GM20000 (cell line): ENCODE data around the gene OVAAL.

Experiments
- DNase-seq: peaks from one replicate; pipeline ENCODE4 v3.0.0; 2012; ENCODE audit warnings: low spot score
- TF ChIP-seq, protein P1 (sequence below): IDR thresholded peaks from 2 replicates; pipeline ENCODE4 v1.5.1; 2012; ENCODE audit warnings: mild to moderate bottlenecking, control low read depth; ENCODE audit errors: extremely low read depth, missing control alignments

Gene OVAAL

DNA sequence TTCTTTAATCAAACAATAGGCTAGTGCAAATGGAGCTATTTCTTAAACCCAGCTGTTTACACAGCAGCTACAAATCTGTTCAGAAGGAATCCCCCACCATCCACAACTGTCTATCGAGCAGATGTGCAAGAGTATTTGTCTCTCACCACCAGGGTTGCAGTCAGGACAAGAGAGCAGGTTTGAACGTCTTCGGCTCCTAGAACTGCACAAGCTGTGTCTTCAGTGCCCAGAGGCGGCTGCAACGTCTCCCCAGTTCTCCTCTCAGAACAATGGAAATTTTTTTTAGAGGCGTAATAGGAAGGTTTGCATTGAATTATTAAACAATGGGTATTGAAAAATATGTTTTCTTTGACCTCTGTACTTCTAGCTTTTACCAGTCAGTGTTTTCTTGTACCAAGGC lies 7.3 kb downstream of the OVAAL start:
- DNase-seq: no peak
- TF ChIP-seq, protein P1, sequence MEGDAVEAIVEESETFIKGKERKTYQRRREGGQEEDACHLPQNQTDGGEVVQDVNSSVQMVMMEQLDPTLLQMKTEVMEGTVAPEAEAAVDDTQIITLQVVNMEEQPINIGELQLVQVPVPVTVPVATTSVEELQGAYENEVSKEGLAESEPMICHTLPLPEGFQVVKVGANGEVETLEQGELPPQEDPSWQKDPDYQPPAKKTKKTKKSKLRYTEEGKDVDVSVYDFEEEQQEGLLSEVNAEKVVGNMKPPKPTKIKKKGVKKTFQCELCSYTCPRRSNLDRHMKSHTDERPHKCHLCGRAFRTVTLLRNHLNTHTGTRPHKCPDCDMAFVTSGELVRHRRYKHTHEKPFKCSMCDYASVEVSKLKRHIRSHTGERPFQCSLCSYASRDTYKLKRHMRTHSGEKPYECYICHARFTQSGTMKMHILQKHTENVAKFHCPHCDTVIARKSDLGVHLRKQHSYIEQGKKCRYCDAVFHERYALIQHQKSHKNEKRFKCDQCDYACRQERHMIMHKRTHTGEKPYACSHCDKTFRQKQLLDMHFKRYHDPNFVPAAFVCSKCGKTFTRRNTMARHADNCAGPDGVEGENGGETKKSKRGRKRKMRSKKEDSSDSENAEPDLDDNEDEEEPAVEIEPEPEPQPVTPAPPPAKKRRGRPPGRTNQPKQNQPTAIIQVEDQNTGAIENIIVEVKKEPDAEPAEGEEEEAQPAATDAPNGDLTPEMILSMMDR: no peak

DNA sequence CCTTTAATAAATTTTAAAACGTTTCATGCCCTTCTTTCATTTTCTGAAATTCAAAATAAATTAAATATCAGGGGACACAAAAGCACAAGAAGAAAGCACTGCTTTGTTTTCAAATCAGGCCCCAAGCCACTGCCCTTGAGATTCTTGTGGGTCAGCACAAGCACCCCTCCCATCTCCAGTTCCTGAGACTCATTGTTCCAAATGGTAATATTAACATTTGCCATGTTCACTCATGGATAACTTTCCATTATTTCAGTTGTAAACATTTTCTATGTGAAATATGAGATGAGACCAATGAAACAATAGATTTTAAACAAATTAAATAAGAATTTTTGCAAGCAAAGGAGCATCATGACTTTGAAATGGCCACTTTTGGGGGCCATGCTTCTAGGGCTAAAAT lies 7.7 kb downstream of the OVAAL start:
- TF ChIP-seq, protein P1: no peak
- no peak for DNase-seq

DNA sequence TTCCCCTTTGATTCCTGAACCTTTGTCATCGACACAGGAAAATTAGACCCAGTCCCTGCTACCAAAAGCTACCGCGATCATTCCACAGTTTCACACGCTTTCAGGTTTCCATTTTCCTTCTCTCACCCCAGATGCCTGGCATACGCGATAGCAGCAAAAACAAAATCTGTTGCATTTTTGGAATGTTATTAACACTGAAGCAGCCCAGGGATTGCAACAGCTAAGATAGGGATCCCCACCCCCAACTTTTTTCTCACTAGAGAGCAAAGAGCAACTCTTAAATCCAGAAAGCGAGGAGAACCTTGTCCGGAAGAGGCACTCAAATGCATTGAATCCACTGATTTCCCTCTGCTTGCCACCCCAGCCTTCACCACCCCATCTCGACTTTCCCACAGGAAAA lies 8.9 kb downstream of the OVAAL start:
- DNase-seq: no peak

DNA sequence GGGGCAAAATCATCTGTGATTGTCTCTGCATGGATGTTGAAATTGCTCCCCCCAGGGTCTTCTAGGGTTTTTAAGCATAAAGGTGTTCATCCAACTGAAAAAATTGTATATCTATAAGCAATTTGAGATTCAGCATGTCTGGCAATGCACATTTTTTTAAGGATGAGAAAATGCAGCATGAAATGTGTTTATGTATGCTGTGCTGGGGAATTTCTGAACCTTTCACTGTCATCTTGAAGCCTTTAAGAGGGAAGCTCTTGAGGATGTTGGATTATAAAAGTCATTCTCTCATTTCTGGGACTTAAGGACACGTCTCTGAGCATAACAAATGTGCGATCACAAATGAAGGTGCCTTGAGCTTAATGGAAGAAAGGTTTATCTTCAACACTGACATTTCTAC lies 9.4 kb downstream of the OVAAL start:
- DNase-seq: no peak
- TF ChIP-seq, protein P1: no peak

More for the DNA sequence above, 8.9 kb downstream of the OVAAL start:
- TF ChIP-seq, protein P1: no peak

DNA sequence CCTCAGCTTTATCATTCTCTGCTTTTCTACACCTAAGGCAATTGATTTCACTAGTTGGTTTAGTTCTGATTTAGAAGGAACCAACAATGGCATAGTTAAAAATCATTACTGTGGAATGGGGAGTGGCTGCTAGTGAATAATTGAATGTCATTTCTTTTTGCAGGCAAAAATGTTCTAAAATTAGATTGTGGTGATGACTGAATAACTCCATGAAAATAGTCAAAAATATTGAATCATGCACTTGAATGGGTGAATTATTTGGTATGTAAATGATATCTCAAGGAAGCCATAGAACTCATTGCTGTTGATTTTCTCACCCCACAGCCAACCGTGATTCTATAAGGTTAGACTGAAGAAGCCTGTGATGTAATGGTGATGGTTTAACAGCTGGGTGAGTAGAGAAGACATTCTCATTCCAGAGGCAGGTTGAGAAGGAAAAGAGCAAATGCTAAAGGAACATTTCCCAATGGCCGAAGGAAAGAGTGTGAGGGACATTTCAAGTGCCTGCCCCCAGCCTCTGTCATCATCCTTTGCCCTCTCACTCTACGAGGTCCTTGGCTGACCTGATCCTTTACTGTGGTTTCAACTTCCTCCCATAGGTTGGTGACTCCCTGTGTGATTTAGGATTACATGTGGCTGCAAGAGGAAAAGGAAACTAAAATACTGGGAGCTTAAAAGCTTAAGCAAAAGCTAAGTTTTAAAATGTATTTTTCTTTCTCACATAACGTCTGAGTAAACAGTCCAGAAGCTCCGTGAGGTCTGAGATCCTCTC lies 12.5 kb downstream of the OVAAL start:
- DNase-seq: no peak
- TF ChIP-seq, protein P1: no peak

DNA sequence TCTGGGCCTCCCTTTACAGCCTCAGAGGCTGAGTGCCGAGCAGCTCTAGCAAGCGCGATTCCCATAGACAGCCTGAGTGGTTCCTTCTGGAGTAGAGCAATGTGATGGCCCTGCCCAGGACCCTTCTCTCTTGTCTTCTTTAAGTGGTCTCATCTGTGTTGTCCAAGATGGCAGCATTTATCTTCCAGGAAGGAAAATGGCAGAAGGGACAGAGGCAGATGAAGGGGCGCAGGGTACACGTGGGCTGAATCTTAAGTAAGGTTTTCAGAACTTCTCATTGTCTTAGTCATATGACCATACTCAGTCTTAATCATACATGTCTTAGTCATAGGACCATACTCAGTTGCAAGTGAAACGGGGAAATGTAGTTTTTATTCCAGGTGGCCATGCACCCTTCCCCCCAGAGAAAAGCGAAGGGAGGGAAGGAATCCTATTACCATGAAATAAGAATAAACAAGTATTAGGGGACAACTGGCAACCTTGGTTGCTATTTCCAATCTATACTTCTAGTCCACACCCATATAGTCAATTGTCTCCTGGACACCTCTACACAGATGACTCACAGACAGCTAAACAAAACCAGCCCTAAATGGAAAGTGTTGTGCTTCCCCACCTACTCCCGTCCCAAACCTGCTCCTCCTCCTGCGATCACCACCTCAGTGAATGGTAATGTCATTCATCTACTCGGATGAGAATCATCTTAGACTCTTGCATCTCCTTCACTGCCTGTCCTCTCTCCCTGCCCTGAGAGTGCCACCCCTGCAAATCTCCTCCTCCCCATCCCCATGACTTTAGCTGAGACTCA lies 13.3 kb downstream of the OVAAL start:
- TF ChIP-seq, protein P1: no peak
- DNase-seq: no peak

DNA sequence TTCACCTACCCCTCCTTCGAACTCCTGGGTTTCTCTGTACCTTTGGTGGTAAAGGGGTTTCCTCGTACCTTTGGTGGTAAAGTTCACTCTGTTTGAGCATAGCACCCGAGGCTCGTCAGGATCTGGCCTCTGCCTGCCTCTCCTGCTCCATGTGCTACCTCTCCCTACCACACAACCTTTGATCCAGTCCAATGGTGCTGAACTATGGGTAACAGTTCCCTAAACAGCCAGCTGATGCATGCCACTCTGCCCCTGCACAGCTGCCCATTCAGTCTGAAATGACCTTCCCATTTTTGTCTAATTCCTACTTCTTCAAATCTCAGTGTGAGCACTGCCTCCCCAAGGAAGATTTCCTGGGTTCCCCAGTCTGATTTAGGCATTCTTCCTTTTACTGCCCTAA lies 14.0 kb downstream of the OVAAL start:
- no peak for DNase-seq
- TF ChIP-seq, protein P1: no peak
